HepG2 (cell line): Measurements from ENCODE around the gene NGLY1. TPM values are rescaled to one million over a fixed set of nuclear protein-coding genes. Genes with fewer than 3 reads are reported as not detected.
A peak's percentile ranks its signal among the peaks of the same experiment; 100 is the strongest.

Source experiments
- ARID4A ChIP-seq: sonication (generic); formaldehyde crosslinking; IDR thresholded peaks from 2 replicates; pipeline ENCODE4 v1.5.0; 2020; ENCODE audit warnings: mild to moderate bottlenecking, missing genetic modification reagents, borderline replicate concordance
- ASH2L ChIP-seq: fragments of 300-600, 200-600 bp; sonication (generic); IDR thresholded peaks from 2 replicates; pipeline ENCODE4 v1.7.0; 2017; ENCODE audit warnings: low read depth, mild to moderate bottlenecking, moderate library complexity, mixed read lengths, low read length; ENCODE audit not compliant: insufficient read length
- GATAD2A ChIP-seq: IDR thresholded peaks from 2 replicates; pipeline ENCODE4 v1.6.1; 2016
- GTF3A ChIP-seq: sonication (generic); formaldehyde crosslinking; conservative IDR thresholded peaks from 2 replicates; pipeline ENCODE4 v1.4.0; 2020; ENCODE audit warnings: mild to moderate bottlenecking, missing genetic modification reagents
- HOMEZ ChIP-seq: IDR thresholded peaks from 2 replicates; pipeline ENCODE4 v1.6.1; 2016; ENCODE audit warnings: low read depth
- MEF2D ChIP-seq: sonication (generic); formaldehyde crosslinking; IDR thresholded peaks from 2 replicates; pipeline ENCODE4 v1.5.1; 2020; ENCODE audit warnings: mild to moderate bottlenecking, missing genetic modification reagents
- NCOA1 ChIP-seq: sonication (generic); formaldehyde crosslinking; IDR thresholded peaks from 2 replicates; pipeline ENCODE4 v1.9.0; 2021; ENCODE audit warnings: missing genetic modification reagents
- NFAT5 ChIP-seq: sonication (generic); formaldehyde crosslinking; IDR thresholded peaks from 2 replicates; pipeline ENCODE4 v1.4.0; 2020; ENCODE audit warnings: missing genetic modification reagents
- POLR2AphosphoS5 ChIP-seq: IDR thresholded peaks from 2 replicates; pipeline ENCODE4 v1.6.1; 2012; ENCODE audit warnings: low read depth, low read length
- REPIN1 ChIP-seq: sonication (generic); formaldehyde crosslinking; IDR thresholded peaks from 2 replicates; pipeline ENCODE4 v1.8.0; 2022; ENCODE audit warnings: missing genetic modification reagents, low read depth, mild to moderate bottlenecking, borderline replicate concordance
- SMARCC2 ChIP-seq: fragments of 450-650 bp; IDR thresholded peaks from 2 replicates; pipeline ENCODE4 v1.6.1; 2017; ENCODE audit warnings: antibody characterized with exemption, mild to moderate bottlenecking
- SP2 ChIP-seq: sonication (generic); formaldehyde crosslinking; IDR thresholded peaks from 2 replicates; pipeline ENCODE4 v1.5.1; 2020; ENCODE audit warnings: mild to moderate bottlenecking, missing genetic modification reagents
- ZEB1 ChIP-seq: IDR thresholded peaks from 2 replicates; pipeline ENCODE4 v1.6.1; 2012; ENCODE audit warnings: mild to moderate bottlenecking, low read depth, inconsistent platforms; ENCODE audit not compliant: insufficient replicate concordance
- ZFP37 ChIP-seq: sonication (generic); formaldehyde crosslinking; IDR thresholded peaks from 2 replicates; pipeline ENCODE4 v1.4.0; 2020; ENCODE audit warnings: missing genetic modification reagents, borderline replicate concordance
- ZNF263 ChIP-seq: sonication (generic); formaldehyde crosslinking; IDR thresholded peaks from 2 replicates; pipeline ENCODE4 v1.4.0; 2020; ENCODE audit warnings: missing genetic modification reagents
- ZNF296 ChIP-seq: sonication (generic); formaldehyde crosslinking; conservative IDR thresholded peaks from 2 replicates; pipeline ENCODE4 v1.5.0; 2020; ENCODE audit warnings: mild to moderate bottlenecking, missing genetic modification reagents
- ZSCAN9 ChIP-seq: IDR thresholded peaks from 2 replicates; pipeline ENCODE4 v1.6.1; 2016; ENCODE audit warnings: borderline replicate concordance
- polyA plus RNA-seq, 8 experiments: library from polyadenylated mRNA; depleted of rRNA in 3 of 8; stranded (reverse) in 7 of 8; unstranded in 1 of 8; fragments of >200 nt; fragmentation: Illumina TruSeq in 4 of 8; extraction: Trizol in 4 of 8; gene quantifications; 2 replicates each; pipeline versions ENCODE4 v1.2.1 to v1.2.3, GENCODE V29; 2011 to 2016; ENCODE audit warnings: low read depth in 4 of 8, missing spikeins in 1 of 8, mixed read lengths in 1 of 8; ENCODE audit not compliant: insufficient read depth in 1 of 8
- total RNA-seq, 5 experiments: library from RNA; depleted of rRNA; stranded (reverse); fragments of >200 nt; fragmentation: Illumina TruSeq; extraction: Trizol; gene quantifications; 2 replicates each; pipeline ENCODE4 v1.2.3, GENCODE V29; 2016; ENCODE audit warnings: low read depth in 1 of 5
- TF ChIP-seq, protein P1 (sequence below): IDR thresholded peaks from 2 replicates; pipeline ENCODE4 v1.6.1; 2018; ENCODE audit warnings: missing genetic modification reagents, mild to moderate bottlenecking, missing compliant biosample characterization

Gene NGLY1
- total and polyA plus RNA-seq, 2 of the 13 experiments (the other 11 are each of a cell fraction or from before 2014, with no cell fraction given): 28.2 to 44.5 TPM

DNA sequence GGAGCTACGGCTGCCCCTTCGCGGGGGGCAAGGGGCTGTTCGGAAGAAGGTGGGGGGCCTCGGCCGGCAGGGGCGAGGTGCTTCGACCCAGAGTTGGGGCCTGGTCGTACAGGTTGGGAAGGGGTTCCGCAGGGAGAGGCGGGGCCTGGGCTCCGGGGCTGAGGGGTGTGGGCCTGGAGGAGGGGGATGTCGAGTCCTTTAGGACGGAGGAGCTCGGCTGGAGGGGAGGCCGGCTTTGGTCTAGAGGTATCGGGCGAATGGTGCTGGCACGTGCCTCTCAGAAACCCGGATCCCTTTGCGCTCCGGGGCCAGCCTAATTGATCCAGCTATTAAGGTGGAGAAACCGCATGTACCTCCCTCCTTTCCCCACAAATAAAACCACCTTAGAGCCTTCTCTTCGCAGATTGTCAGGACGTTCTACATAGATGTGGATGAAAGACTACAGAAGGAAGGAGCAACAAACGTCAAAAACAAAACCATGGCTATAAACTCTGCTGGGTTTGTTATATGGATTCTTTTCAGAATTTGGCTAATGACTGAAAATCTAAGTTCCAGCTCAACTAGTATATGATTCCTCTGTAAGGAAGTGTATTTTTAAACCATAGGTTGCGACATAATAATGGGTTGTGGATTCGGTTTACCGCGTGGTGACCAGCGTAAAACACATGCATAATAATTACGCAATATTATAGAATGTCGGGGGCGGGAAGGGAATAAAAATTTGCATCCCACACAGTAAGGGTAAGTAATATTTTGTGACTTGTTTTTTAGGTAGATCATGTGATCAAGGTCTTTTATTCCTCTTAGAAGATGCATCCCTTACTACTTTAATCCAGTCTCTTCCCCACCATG lies 644 bp upstream of the NGLY1 start (continued):
- TF ChIP-seq ARID4A (CRISPR knock-in tag): no peak; the same call in 1 of the 2 replicates
- TF ChIP-seq NFAT5 (CRISPR knock-in tag): no peak
- no peak for TF ChIP-seq ZFP37 (CRISPR knock-in tag)
- TF ChIP-seq REPIN1 (CRISPR knock-in tag): no peak
- TF ChIP-seq ASH2L: no peak
- TF ChIP-seq ZEB1: no peak
- no peak for TF ChIP-seq ZNF296 (CRISPR knock-in tag)
- TF ChIP-seq POLR2AphosphoS5: 0 out of 2 replicates have a peak, but pooled peaks have one; percentile 39
- TF ChIP-seq HOMEZ (CRISPR knock-in tag): no peak
- TF ChIP-seq ZSCAN9 (CRISPR knock-in tag): no peak
- TF ChIP-seq SP2: no peak
- TF ChIP-seq NCOA1: no peak
- TF ChIP-seq SMARCC2: no peak
- TF ChIP-seq ZNF263 (CRISPR knock-in tag): peak; percentile 76
- no peak for TF ChIP-seq GTF3A
- TF ChIP-seq MEF2D (CRISPR knock-in tag): no peak
- no peak for TF ChIP-seq GATAD2A
- TF ChIP-seq, protein P1, sequence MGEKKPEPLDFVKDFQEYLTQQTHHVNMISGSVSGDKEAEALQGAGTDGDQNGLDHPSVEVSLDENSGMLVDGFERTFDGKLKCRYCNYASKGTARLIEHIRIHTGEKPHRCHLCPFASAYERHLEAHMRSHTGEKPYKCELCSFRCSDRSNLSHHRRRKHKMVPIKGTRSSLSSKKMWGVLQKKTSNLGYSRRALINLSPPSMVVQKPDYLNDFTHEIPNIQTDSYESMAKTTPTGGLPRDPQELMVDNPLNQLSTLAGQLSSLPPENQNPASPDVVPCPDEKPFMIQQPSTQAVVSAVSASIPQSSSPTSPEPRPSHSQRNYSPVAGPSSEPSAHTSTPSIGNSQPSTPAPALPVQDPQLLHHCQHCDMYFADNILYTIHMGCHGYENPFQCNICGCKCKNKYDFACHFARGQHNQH (CRISPR knock-in tag): no peak
